ENCODE results near the gene STAG1.

DNA sequence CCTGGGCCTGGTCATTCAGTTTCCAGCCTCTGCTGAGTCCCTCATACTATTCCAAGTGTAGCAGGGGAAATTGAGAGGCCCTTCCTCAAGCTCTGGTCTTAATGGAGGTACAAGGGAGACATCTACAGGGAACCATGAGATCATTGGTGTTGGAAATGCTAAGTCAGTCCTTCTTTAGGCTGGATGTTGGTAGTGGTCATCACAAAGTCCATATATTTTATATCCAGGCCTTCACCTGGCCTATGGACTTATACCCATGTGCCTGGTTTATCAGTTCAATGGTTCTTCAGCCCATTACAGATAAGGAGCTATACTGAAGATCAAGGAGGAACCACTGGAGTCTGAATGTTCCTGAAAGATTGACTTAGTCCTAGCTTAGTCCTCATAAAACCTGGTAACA, 135.0 kb downstream of the STAG1 start:
- no peak for TF ChIP-seq CTCF (IDR thresholded peaks at IDR 0.05; ENCODE audit: poor library complexity)
- TF ChIP-seq EZH2 (IDR thresholded peaks at IDR 0.05; ENCODE audit: borderline replicate concordance): no peak

Data from hepatocyte (in vitro differentiated cells).